ENCODE results near the gene ALDH9A1. TPM values are rescaled to one million over a fixed set of nuclear protein-coding genes. Genes with fewer than 3 reads are reported as not detected.

ALDH9A1 gene
- total and polyA plus RNA-seq, 2 donors (not counting 1 experiment from before 2014, with no cell fraction given) = 217 to 270 TPM

DNA sequence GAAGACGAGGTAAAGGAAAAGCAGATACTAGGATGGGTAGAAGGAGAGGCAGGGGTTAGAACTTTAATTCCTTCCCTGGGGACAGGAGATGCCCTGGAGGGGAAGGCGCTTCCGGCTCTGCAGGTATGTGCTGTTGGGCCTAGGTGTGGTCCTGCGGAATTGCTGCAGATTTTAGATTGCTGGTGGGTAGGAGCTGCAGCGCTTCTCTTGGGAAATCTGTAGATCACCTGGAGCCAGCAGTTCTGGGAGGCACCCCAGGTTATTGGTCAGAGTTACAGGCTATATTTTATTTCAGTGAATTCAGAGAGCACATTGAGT, 66.3 kb downstream of the ALDH9A1 start:
- DNase-seq (ENCODE audit: low read depth in 2 of 2) = no peak
- no peaks in the 10 kb centered on the region for H4K20me1 ChIP-seq (ENCODE audit: control insufficient read depth, extremely low read depth, insufficient read depth, low read length)
- peaks cover 48% of the 10 kb centered on the region for H3K79me2 ChIP-seq (ENCODE audit: control insufficient read depth, insufficient read depth, low read length)

DNA sequence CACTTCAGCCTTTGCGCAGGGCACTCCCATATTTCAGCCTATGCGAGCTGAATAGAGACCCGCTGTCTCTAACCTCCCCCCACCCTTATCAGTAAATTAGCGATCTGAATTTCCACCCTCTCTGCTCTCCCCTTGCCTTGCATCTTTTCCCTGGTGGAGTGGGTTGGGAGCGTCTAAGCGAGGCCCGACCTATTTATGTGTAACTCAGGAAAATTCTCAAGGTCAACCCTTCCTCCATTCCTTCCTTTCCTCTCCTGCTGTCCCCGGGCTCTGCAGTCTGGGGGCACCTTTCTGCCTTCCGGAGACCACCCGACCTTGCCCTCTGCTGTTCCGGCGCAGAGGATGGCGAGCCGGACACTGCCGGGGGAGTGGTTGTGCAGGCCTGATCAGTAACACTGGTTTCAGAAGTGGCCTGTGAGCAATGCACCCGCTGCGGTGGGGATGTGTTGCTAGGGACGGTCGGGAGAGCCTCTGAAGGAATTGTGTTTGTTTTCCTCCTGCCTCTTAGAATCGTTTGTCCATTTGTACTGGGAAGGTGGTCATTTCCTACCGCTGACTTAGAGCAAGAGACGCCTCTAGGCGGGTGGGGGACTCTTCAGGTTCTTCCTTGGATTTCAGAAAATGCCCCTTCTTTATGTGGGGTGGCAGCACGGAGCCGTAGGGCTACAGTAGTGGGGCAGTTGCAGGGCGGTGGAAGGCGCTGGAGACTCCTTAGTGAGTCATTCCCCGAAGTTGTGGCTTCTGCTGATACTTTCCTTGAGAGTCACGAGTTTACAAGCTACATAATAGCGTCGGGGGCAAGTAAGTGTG, 66.8 kb downstream of the ALDH9A1 start:
- peak overlapping the region; percentile 85 for H3K27ac ChIP-seq (ENCODE audit: insufficient read depth, low read length)
- H3K4me2 ChIP-seq (ENCODE audit: extremely low read depth, insufficient read depth, low read length) = peak overlapping the region; percentile 80
- TF ChIP-seq, protein P1, sequence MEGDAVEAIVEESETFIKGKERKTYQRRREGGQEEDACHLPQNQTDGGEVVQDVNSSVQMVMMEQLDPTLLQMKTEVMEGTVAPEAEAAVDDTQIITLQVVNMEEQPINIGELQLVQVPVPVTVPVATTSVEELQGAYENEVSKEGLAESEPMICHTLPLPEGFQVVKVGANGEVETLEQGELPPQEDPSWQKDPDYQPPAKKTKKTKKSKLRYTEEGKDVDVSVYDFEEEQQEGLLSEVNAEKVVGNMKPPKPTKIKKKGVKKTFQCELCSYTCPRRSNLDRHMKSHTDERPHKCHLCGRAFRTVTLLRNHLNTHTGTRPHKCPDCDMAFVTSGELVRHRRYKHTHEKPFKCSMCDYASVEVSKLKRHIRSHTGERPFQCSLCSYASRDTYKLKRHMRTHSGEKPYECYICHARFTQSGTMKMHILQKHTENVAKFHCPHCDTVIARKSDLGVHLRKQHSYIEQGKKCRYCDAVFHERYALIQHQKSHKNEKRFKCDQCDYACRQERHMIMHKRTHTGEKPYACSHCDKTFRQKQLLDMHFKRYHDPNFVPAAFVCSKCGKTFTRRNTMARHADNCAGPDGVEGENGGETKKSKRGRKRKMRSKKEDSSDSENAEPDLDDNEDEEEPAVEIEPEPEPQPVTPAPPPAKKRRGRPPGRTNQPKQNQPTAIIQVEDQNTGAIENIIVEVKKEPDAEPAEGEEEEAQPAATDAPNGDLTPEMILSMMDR (conservative IDR thresholded peaks at IDR 0.05 in 1 of 2, IDR thresholded peaks at IDR 0.05 in 1 of 2; ENCODE audit: low read depth in 1 of 2, low read length in 2 of 2) = peak; percentile 14 to 17
- TF ChIP-seq EZH2 (IDR thresholded peaks at IDR 0.05; ENCODE audit: low read length, missing control alignments) = no peak
- peak overlapping the region; percentile 81 to 99 (median 90) for H3K4me3 ChIP-seq (replicated peaks in 1 of 4; ENCODE audit: control extremely low read depth in 1 of 4, insufficient read depth in 1 of 4, low read depth in 3 of 4, low read length in 4 of 4)
- H3K9ac ChIP-seq (ENCODE audit: insufficient read depth, low read length) = peak overlapping the region; percentile 87
- peak; percentile 83 to 91 for DNase-seq (ENCODE audit: low read depth in 2 of 2)
- no peaks in the 10 kb centered on the region for H4K20me1 ChIP-seq (ENCODE audit: control insufficient read depth, extremely low read depth, insufficient read depth, low read length)
- peaks cover 45% of the 10 kb centered on the region for H3K79me2 ChIP-seq (ENCODE audit: control insufficient read depth, insufficient read depth, low read length)
- peak overlapping the region; percentile 33 for H2AFZ ChIP-seq (ENCODE audit: low read length)
- peaks cover 2% of the 10 kb centered on the region for H3K4me1 ChIP-seq (ENCODE audit: control insufficient read depth, extremely low read depth, insufficient read depth, low read length)
- peaks cover 1% of the 10 kb centered on the region for H3K36me3 ChIP-seq (ENCODE audit: control insufficient read depth, insufficient read depth, low read length)
- H3K27me3 ChIP-seq (ENCODE audit: control insufficient read depth, insufficient read depth, low read length) = no peaks in the 10 kb centered on the region
- no peaks in the 10 kb centered on the region for H3K9me3 ChIP-seq (ENCODE audit: control insufficient read depth, insufficient read depth, low read depth, low read length)

More for the DNA sequence above, 66.3 kb downstream of the ALDH9A1 start:
- Histone ChIP-seq H3K27ac (ENCODE audit: insufficient read depth, low read length) (peak overlapping the region; percentile 85), H3K27me3 (ENCODE audit: control insufficient read depth, insufficient read depth, low read length) (no peaks in the 10 kb centered on the region), H3K4me1 (ENCODE audit: control insufficient read depth, extremely low read depth, insufficient read depth, low read length) (peaks cover 4% of the 10 kb centered on the region), H3K9ac (ENCODE audit: insufficient read depth, low read length) (peak overlapping the region; percentile 87), H3K36me3 (ENCODE audit: control insufficient read depth, insufficient read depth, low read length) (peaks cover 1% of the 10 kb centered on the region), H3K4me3 (replicated peaks in 1 of 4; ENCODE audit: control extremely low read depth in 1 of 4, insufficient read depth in 1 of 4, low read depth in 3 of 4, low read length in 4 of 4) (peak overlapping the region; percentile 81 to 99 (median 90)), H3K4me2 (ENCODE audit: extremely low read depth, insufficient read depth, low read length) (peak overlapping the region; percentile 80), H3K9me3 (ENCODE audit: control insufficient read depth, insufficient read depth, low read depth, low read length) (no peaks in the 10 kb centered on the region), H2AFZ (ENCODE audit: low read length) (no peak overlapping the region)
- TF ChIP-seq EZH2 (IDR thresholded peaks at IDR 0.05; ENCODE audit: low read length, missing control alignments) = no peak
- TF ChIP-seq, protein P1 (conservative IDR thresholded peaks at IDR 0.05 in 1 of 2, IDR thresholded peaks at IDR 0.05 in 1 of 2; ENCODE audit: low read depth in 1 of 2, low read length in 2 of 2) = no peak

DNA sequence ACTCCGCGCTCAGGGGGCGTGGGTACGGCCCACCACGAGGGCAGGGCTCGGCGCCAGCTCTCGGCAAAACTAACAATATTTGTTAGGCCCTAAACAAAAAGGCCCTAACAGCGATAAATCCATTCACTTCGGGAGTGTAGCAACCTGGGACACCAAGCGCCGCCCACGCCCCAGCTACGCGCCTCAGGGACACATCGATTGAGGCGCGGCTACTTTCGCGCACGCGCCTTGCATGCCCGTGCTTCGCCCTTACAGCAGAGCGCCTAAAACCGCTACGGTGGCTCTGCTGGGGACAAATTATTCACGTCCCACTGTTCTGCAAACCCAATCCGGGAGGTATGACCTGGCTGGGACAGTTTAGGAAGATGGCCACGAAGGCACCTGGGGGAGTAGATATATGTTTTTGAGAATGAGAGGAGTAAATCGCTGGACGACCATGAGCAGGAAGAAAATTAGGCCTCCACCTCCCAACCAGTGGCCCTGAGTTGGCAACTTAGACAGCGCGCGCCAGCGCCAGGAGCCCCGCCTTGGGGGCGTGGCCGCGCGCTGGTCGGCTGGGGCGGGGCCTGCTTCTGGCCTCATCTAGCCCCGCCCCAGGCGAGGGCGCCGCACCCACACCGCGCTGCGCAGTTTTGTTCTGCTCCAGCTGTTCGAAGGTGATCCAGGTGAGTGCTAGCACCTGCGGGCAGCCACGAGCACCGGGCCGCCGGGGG, 67.6 kb downstream of the ALDH9A1 start, which contains the start of gene MGST3:
Gene MGST3, plus strand, starts transcription at position 606 of the 713 bp plus-strand sequence. CDS start 18,614 bp downstream, outside the sequence.
- no peaks in the 10 kb centered on the region for H3K27me3 ChIP-seq (ENCODE audit: control insufficient read depth, insufficient read depth, low read length)
- peak within 1 kb of the TSS; percentile 96 for H2AFZ ChIP-seq (ENCODE audit: low read length)
- H3K36me3 ChIP-seq (ENCODE audit: control insufficient read depth, insufficient read depth, low read length) = no peaks in the 10 kb centered on the region
- peaks cover 41% of the 10 kb centered on the region for H3K79me2 ChIP-seq (ENCODE audit: control insufficient read depth, insufficient read depth, low read length)
- peaks cover 2% of the 10 kb centered on the region for H3K4me1 ChIP-seq (ENCODE audit: control insufficient read depth, extremely low read depth, insufficient read depth, low read length)
- peak within 1 kb of the TSS; percentile 87 for H3K9ac ChIP-seq (ENCODE audit: insufficient read depth, low read length)
- peak; percentile 98 for DNase-seq (ENCODE audit: low read depth in 2 of 2)
- H3K9me3 ChIP-seq (ENCODE audit: control insufficient read depth, insufficient read depth, low read depth, low read length) = no peaks in the 10 kb centered on the region
- H3K4me3 ChIP-seq (replicated peaks in 1 of 4; ENCODE audit: control extremely low read depth in 1 of 4, insufficient read depth in 1 of 4, low read depth in 3 of 4, low read length in 4 of 4) = peak within 1 kb of the TSS; percentile 81 to 99 (median 90)
- peak within 1 kb of the TSS; percentile 85 for H3K27ac ChIP-seq (ENCODE audit: insufficient read depth, low read length)
- peak within 1 kb of the TSS; percentile 80 for H3K4me2 ChIP-seq (ENCODE audit: extremely low read depth, insufficient read depth, low read length)
- no peaks in the 10 kb centered on the region for H4K20me1 ChIP-seq (ENCODE audit: control insufficient read depth, extremely low read depth, insufficient read depth, low read length)
- no peak for TF ChIP-seq EZH2 (IDR thresholded peaks at IDR 0.05; ENCODE audit: low read length, missing control alignments)
- TF ChIP-seq, protein P1 (conservative IDR thresholded peaks at IDR 0.05 in 1 of 2, IDR thresholded peaks at IDR 0.05 in 1 of 2; ENCODE audit: low read depth in 1 of 2, low read length in 2 of 2) = no peak
